Measurements from ENCODE around the gene TRERF1.

DNA sequence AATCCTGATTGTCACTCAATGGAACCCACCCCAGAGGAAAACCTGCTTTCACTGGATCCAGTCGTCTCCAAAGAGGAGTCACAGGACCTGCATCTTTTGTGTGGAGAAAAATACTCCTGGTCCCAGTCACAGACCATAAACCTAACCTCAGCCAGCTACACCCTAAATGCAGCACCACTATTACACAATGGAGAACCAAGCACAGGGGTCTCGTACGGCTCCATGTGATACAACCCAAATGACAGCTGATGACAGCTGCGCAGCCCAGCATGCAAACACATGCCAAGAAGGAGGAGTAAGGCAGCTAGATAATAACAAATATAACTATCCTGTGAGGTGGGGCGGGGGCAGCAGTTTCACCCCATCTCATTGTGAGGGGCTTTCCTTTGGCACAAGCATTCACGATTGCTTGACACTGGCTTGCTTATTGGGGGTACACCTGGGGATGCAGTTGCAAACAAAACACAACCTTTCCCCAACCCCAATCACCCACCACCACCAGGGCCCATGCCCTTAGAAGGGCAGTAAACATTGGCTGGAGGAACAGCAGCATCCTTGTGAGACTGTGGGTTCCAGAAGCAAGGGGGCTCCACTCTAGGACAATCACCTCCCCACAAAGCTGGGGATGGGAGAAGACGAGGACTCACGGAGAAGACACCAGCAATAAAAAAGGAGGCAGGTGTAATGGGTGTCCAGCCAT lies 51.5 kb downstream of the TRERF1 start:
- TF ChIP-seq, protein P1, sequence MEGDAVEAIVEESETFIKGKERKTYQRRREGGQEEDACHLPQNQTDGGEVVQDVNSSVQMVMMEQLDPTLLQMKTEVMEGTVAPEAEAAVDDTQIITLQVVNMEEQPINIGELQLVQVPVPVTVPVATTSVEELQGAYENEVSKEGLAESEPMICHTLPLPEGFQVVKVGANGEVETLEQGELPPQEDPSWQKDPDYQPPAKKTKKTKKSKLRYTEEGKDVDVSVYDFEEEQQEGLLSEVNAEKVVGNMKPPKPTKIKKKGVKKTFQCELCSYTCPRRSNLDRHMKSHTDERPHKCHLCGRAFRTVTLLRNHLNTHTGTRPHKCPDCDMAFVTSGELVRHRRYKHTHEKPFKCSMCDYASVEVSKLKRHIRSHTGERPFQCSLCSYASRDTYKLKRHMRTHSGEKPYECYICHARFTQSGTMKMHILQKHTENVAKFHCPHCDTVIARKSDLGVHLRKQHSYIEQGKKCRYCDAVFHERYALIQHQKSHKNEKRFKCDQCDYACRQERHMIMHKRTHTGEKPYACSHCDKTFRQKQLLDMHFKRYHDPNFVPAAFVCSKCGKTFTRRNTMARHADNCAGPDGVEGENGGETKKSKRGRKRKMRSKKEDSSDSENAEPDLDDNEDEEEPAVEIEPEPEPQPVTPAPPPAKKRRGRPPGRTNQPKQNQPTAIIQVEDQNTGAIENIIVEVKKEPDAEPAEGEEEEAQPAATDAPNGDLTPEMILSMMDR (IDR thresholded peaks at IDR 0.05) = no peak
- no peak for TF ChIP-seq POLR2A (IDR thresholded peaks at IDR 0.05)
